NCI-H2029 (cell line): ENCODE results near the gene NKD1.

Experiments used
- DNase-seq: peaks from one replicate; lab custom pipeline; 2025; lab: John Stamatoyannopoulos, UW

The NKD1 gene

GRCh38 chr16:50614955-50615724, 66.9 kb downstream of the NKD1 start:
- no peak for DNase-seq

GRCh38 chr16:50615891-50616290, 67.7 kb downstream of the NKD1 start:
- DNase-seq: no peak

GRCh38 chr16:50616386-50616785, 68.2 kb downstream of the NKD1 start:
- DNase-seq: no peak

- no peak for DNase-seq
Observed at GRCh38 chr16:50616883-50617645, 68.9 kb downstream of the NKD1 start.

- DNase-seq: no peak
Observed at GRCh38 chr16:50617646-50618184, 69.5 kb downstream of the NKD1 start.

- no peak for DNase-seq
Observed at GRCh38 chr16:50618238-50618918, 70.2 kb downstream of the NKD1 start.

- DNase-seq: no peak
Observed at GRCh38 chr16:50619702-50620491, 71.7 kb downstream of the NKD1 start.

- no peak for DNase-seq
Observed at GRCh38 chr16:50620646-50621451, 72.7 kb downstream of the NKD1 start.

GRCh38 chr16:50621452-50621792, 73.2 kb downstream of the NKD1 start:
- no peak for DNase-seq

- DNase-seq: no peak
Observed at GRCh38 chr16:50622029-50622428, 73.8 kb downstream of the NKD1 start.

GRCh38 chr16:50622643-50623369, 74.6 kb downstream of the NKD1 start:
- DNase-seq: no peak

GRCh38 chr16:50624449-50624970, 76.3 kb downstream of the NKD1 start:
- DNase-seq: no peak

- no peak for DNase-seq
Observed at GRCh38 chr16:50625374-50625773, 77.2 kb downstream of the NKD1 start.

- no peak for DNase-seq
Observed at GRCh38 chr16:50626868-50627267, 78.7 kb downstream of the NKD1 start.

- DNase-seq: no peak
Observed at GRCh38 chr16:50627419-50627818, 79.2 kb downstream of the NKD1 start.

- no peak for DNase-seq
Observed at GRCh38 chr16:50628156-50628802, 80.1 kb downstream of the NKD1 start.

GRCh38 chr16:50629334-50629733, 81.1 kb downstream of the NKD1 start:
- no peak for DNase-seq

- DNase-seq: no peak
Observed at GRCh38 chr16:50630394-50631020, 82.3 kb downstream of the NKD1 start.
